Ovary (tissue), 3 donors: ENCODE measurements around the gene AP1M2.

Source experiments
- CTCF ChIP-seq, 3 donors: fragments of 450-650 bp in 2 of 3; fragments of 200-600 bp in 1 of 3; IDR thresholded peaks; one replicate each; pipeline versions ENCODE4 v1.5.1 to v1.8.0; 2016 to 2022; ENCODE audit warnings: antibody characterized with exemption in 3 of 3, mild to moderate bottlenecking in 1 of 3
- EP300 ChIP-seq: sonication (generic); formaldehyde crosslinking; IDR thresholded peaks from one replicate; pipeline ENCODE4 v1.6.1; 2017; ENCODE audit warnings: antibody characterized with exemption
- POLR2A ChIP-seq: fragments of 450-650 bp; IDR thresholded peaks from one replicate; pipeline ENCODE4 v1.6.1; 2017; ENCODE audit warnings: antibody characterized with exemption, mild to moderate bottlenecking, moderate library complexity
- donor health status: DM: no; HTN: no; CAD: no.

GRCh38 chr19:10600149-10600548, 13.0 kb upstream of the AP1M2 start:
- no peak for TF ChIP-seq POLR2A
- TF ChIP-seq CTCF (IDR thresholded peaks at IDR 0.05) = no peak
- no peak for TF ChIP-seq EP300
